HUES6 (cell line): ENCODE results near the gene IFNL1.
"Not testable (repeated sequence)": the region's sequence is repeated elsewhere in the genome, so short reads cannot be mapped to it uniquely, and the experiment has no call there.

Experiments
- H3K27ac ChIP-seq: 2 replicates; pipeline ENCODE4 v1.7.0; 2013; ENCODE audit warnings: low read depth, mild to moderate bottlenecking, low read length, inconsistent platforms
- H3K27me3 ChIP-seq: 2 replicates; pipeline ENCODE4 v1.6.1; 2013; ENCODE audit warnings: low read length; ENCODE audit not compliant: control insufficient read depth, insufficient read depth
- H3K36me3 ChIP-seq: 2 replicates; pipeline ENCODE4 v1.6.1; 2013; ENCODE audit warnings: low read length; ENCODE audit not compliant: control insufficient read depth, insufficient read depth
- H3K4me1 ChIP-seq: 2 replicates; pipeline ENCODE4 v1.6.1; 2013; ENCODE audit warnings: low read length; ENCODE audit not compliant: control insufficient read depth, insufficient read depth
- H3K4me3 ChIP-seq: 2 replicates; pipeline ENCODE4 v1.5.1; 2013; ENCODE audit warnings: low read depth, low read length
- H3K9ac ChIP-seq: one replicate; pipeline ENCODE4 v1.6.1; 2013; ENCODE audit warnings: mild to moderate bottlenecking, low read length
- H3K9me3 ChIP-seq: 2 replicates; pipeline ENCODE4 v1.6.1; 2013; ENCODE audit warnings: low read depth, low read length; ENCODE audit not compliant: control insufficient read depth, insufficient read depth

Gene IFNL1

DNA sequence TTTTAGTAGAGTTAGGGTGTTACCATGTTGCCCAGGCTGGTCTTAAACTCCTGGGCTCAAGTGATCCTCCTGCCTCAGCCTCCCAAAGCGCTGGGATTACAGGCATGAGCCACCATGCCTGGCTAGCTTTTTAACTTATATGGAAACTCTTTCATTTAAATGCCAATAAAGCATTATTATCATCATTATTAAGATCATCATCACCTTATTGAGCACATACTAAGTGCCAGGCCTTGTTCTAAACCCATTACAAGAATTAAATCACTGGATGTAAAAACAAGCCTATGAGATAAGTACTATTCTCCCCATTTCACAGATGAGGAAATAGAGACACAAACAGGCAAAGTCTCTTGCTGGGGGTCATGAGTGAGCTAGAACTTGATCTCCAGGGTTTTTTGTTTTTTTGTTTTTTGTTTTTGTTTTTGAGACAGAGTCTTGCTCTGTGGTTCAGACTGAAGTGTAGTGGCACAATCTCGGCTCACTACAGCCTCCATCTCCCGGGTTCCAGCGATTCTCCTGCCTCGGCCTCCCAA, 38.3 kb downstream of the IFNL1 start:
- no peaks in the 10 kb centered on the region for H3K36me3 ChIP-seq
- no peak overlapping the region for H3K4me3 ChIP-seq
- no peak overlapping the region for H3K9ac ChIP-seq
- H3K27ac ChIP-seq: no peak overlapping the region
- H3K4me1 ChIP-seq: no peaks in the 10 kb centered on the region; the same call in 1 of the 2 replicates
- H3K9me3 ChIP-seq: no peaks in the 10 kb centered on the region
- no peaks in the 10 kb centered on the region for H3K27me3 ChIP-seq

- Histone ChIP-seq H3K4me1 (no peaks in the 10 kb centered on the region; the same call in 1 of the 2 replicates), H3K9ac (no peak overlapping the region), H3K9me3 (no peaks in the 10 kb centered on the region)
These were observed 39.0 kb downstream of the IFNL1 start for GRCh38 chr19:39335168-39335548.

DNA sequence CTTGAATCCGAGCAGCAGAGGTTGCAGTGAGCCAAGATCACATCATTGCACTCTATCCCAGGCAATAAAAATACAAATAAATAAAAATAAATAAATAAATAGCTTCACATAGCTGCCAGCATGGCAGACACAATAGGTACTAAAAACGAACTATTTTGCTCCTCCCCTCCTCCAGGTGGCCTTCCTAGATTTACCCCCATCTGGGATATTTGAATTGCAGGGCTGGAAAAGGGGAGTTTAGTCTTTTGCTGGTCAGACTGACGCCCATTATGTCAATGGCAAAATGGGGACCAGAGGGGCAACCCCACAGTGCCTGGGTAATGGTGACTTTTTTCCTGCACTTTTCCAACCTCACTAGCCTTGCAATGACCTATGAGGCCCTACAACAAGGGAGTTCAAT, 40.3 kb downstream of the IFNL1 start:
- H3K9me3 ChIP-seq: no peaks in the 10 kb centered on the region
- no peak overlapping the region for H3K27ac ChIP-seq
- no peaks in the 10 kb centered on the region for H3K27me3 ChIP-seq
- H3K9ac ChIP-seq: no peak overlapping the region
- H3K36me3 ChIP-seq: no peaks in the 10 kb centered on the region
- H3K4me3 ChIP-seq: no peak overlapping the region
- peaks cover 5% of the 10 kb centered on the region for H3K4me1 ChIP-seq

More at GRCh38 chr19:39335168-39335548, 39.0 kb downstream of the IFNL1 start:
- Histone ChIP-seq H3K27ac (no peak overlapping the region), H3K27me3 (no peaks in the 10 kb centered on the region), H3K4me3 (no peak overlapping the region), H3K36me3 (no peaks in the 10 kb centered on the region)

- H3K36me3 ChIP-seq: no peaks in the 10 kb centered on the region
- peaks cover 10% of the 10 kb centered on the region for H3K4me1 ChIP-seq
- H3K9ac ChIP-seq: no peak overlapping the region
- no peak overlapping the region for H3K4me3 ChIP-seq
- H3K27ac ChIP-seq: no peak overlapping the region
- H3K9me3 ChIP-seq: no peaks in the 10 kb centered on the region
- H3K27me3 ChIP-seq: no peaks in the 10 kb centered on the region; the same call in 1 of the 2 replicates
These were observed 43.5 kb downstream of the IFNL1 start for GRCh38 chr19:39339674-39340073.

DNA sequence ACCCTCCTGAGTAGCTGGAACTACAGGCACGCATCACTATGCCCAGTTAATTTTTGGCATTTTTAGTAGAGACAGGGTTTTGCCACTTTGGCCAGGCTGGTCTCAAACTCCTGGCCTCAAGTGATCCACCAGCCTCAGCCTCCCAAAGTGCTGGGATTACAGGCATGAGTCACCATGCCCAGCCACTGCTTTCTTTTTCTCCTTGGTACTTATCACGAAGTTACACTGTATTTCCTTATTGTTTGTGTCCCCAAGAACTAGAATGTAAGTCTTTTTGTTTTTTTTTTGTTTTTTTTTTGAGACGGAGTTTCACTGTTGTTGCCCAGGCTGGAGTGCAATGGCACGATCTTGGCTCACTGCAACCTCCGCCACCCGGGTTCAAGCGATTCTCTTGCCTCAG, 43.9 kb downstream of the IFNL1 start:
- H3K9me3 ChIP-seq, H3K36me3 ChIP-seq, H3K27ac ChIP-seq: not testable (repeated sequence)

GRCh38 chr19:39341129-39341718, 45.0 kb downstream of the IFNL1 start:
- no peaks in the 10 kb centered on the region for H3K9me3 ChIP-seq
- peaks cover 13% of the 10 kb centered on the region for H3K4me1 ChIP-seq
- peak overlapping the region; percentile 86 for H3K4me3 ChIP-seq
- no peaks in the 10 kb centered on the region; the same call in 1 of the 2 replicates for H3K27me3 ChIP-seq
- no peak overlapping the region; the same call in 1 of the 2 replicates for H3K27ac ChIP-seq
- peaks cover 9% of the 10 kb centered on the region; the same call in 1 of the 2 replicates for H3K36me3 ChIP-seq
- peak overlapping the region; percentile 78 for H3K9ac ChIP-seq

More for the DNA sequence above, 43.9 kb downstream of the IFNL1 start:
- not testable (repeated sequence) for H3K27me3 ChIP-seq, H3K9ac ChIP-seq, H3K4me1 ChIP-seq, H3K4me3 ChIP-seq

DNA sequence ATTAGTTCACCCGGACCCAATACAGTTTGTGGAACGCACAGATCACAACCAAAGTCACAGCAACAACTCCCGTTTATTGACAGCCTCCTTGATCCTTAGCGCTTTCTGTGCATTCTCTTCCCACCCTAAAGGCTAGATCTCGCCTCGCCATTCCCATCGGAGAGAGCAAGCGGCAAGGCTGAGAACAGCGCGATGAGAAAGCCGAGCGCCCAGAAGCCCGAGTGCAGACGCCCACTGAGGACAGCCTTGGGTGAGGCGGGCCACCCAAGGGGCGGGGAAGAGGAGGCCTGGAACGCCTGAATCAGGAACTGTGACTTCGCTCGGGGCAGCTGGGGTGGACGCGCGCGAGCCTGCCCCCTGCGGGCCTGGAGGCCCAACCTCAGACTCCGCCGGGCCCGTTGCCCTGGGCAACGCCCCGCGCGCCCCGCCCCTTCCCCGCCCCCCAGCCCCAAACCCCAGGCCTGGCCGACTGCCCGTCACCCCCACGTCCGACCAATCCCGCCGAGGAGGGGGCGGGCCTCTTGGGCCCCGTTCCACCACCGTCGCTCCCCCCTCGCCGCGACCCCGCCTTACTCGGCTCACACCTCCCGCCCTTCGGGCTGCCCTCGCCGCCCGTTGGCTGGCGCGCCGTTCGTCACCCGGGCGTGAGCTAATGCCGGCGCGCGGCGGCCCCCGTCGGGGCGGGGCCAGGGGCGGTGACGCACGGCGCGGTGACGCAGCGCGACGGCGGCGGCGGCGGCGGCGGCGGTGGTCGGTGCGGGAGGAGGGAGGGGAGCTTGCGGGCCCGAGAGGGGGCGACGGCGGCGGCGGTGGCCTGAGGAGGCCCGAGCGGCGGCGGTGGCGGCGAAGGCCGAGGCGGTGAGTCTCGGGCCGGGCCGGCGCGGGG, 45.8 kb downstream of the IFNL1 start, which contains the start of gene SAMD4B:
SAMD4B (plus strand) TSS at position 703 of the 886 bp plus-strand sequence. CDS start 14,473 bp downstream, outside the sequence.
- peaks cover 13% of the 10 kb centered on the region for H3K4me1 ChIP-seq
- H3K4me3 ChIP-seq: peak within 1 kb of the TSS; percentile 88
- H3K9ac ChIP-seq: peak within 1 kb of the TSS; percentile 78
- peaks cover 11% of the 10 kb centered on the region; the same call in 1 of the 2 replicates for H3K36me3 ChIP-seq
- H3K9me3 ChIP-seq: no peaks in the 10 kb centered on the region
- peak within 1 kb of the TSS; percentile 62; the same call in 1 of the 2 replicates for H3K27ac ChIP-seq
- H3K27me3 ChIP-seq: no peaks in the 10 kb centered on the region; the same call in 1 of the 2 replicates

DNA sequence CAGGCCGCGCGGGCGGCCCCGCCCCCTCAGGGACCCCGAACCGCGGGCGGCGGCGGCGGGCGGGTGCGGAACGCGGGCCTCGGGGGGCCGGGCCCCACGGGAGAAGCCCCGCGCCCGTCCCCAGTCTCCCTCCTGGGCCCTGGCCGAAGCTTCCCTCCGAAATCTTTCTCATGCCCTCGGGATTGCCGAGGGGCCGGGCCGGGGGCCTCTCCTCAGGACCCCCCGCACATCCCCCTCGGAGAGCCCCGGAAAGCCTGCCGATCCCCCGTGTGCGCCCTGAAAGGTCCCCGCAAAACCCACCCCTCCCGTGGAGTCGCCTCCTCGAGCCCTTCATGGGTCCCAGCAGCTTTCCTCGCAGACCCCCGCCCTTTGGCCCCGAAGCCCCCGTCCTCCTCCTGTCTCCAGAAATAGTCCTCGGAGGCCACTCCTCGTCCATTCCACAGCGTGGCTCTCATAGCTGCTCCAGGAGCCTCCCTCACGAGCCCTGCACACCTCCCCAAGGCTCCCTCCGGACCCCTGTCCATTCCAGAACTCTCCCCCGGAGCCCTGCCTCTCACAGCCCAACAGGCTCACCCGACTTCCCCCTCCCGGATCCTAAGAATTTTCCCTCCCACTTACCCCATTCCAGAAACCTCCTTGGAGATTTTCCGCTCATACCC, 46.6 kb downstream of the IFNL1 start:
- peak overlapping the region; percentile 62; the same call in 1 of the 2 replicates for H3K27ac ChIP-seq
- peaks cover 15% of the 10 kb centered on the region; the same call in 1 of the 2 replicates for H3K36me3 ChIP-seq
- H3K27me3 ChIP-seq: no peaks in the 10 kb centered on the region; the same call in 1 of the 2 replicates
- H3K4me1 ChIP-seq: peaks cover 13% of the 10 kb centered on the region
- peak overlapping the region; percentile 69 for H3K9ac ChIP-seq
- H3K4me3 ChIP-seq: peak overlapping the region; percentile 88
- H3K9me3 ChIP-seq: no peaks in the 10 kb centered on the region

DNA sequence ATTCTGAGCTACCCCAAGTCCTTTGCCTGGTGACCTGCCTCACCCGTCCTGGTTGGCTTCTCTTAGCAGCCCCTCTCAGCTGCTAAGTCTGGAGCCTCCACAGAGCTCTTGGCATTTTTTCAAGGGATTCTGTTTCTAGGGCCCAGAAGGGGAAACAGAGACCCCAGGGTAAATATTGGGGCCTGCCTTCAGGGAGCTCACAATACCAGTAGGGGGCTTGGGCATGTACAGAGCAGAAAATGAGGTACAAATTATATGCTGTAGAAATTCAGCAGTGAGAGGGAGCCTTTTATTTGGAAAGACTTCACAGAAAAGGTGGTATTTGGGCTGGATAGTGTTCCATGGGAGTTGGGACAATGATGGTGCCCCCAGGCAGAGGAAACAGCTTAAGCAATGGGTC, 49.7 kb downstream of the IFNL1 start:
- peaks cover 9% of the 10 kb centered on the region for H3K4me1 ChIP-seq
- peaks cover 41% of the 10 kb centered on the region for H3K36me3 ChIP-seq

DNA sequence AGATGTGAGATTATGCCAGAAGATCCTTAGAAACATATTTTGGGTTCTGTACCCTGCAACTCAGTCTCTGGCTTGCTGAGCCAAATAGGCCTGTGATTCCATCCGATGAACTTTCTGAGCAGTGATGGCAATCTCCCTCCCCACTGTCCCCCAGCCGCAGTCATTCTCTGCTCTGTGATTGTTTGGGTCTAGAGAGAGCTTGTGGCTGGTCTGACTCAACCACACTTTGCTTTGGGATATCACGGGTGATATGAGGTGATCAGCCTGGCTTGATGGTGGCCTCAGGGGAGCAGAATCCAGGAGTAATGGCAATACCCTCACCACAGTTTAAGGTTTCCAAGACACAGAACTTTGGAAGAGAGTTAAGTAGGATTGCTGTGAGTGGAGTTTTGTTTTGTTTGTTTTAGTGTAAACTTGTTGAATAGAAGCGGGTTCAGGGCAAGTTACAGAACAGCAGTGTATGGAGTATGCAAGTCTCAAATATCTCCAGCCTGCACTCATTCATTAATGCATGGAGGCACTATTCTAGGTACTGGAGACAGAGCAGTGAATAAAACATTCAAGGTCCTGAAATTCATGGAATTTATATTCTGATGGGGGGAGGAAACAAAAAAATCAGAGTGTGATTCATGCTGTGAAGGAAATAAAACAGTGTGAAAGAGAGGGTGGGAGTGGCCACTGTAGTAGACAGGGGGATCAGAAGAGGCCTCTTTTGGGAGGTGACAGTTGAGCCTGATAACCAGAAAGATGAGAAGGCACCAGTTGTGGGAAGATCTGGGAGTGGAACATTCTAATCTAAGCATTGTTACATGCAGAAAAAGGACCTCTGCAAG, 51.3 kb downstream of the IFNL1 start:
- Histone ChIP-seq H3K27me3 (no peaks in the 10 kb centered on the region; the same call in 1 of the 2 replicates), H3K4me3 (no peak overlapping the region), H3K9me3 (no peaks in the 10 kb centered on the region), H3K4me1 (peaks cover 8% of the 10 kb centered on the region; the same call in 1 of the 2 replicates), H3K27ac (no peak overlapping the region), H3K36me3 (peaks cover 56% of the 10 kb centered on the region), H3K9ac (no peak overlapping the region)

More for the DNA sequence above, 49.7 kb downstream of the IFNL1 start:
- no peaks in the 10 kb centered on the region; the same call in 1 of the 2 replicates for H3K27me3 ChIP-seq
- no peak overlapping the region for H3K27ac ChIP-seq
- no peak overlapping the region for H3K9ac ChIP-seq
- no peaks in the 10 kb centered on the region for H3K9me3 ChIP-seq
- no peak overlapping the region for H3K4me3 ChIP-seq
